ENCODE data around the gene RPS6KB1. TPM values are rescaled to one million over a fixed set of nuclear protein-coding genes. Genes with fewer than 3 reads are reported as not detected.

RPS6KB1 gene
- total and polyA plus RNA-seq, 9 of the 15 experiments (the other 6 are each of a cell fraction or from before 2014, with no cell fraction given): 8.8 to 60.7 (median 35.1) TPM

- no peak for TF ChIP-seq NR0B1 (IDR thresholded peaks at IDR 0.05; ENCODE audit: partially characterized antibody)
- TF ChIP-seq MLLT1 (IDR thresholded peaks at IDR 0.05): no peak; a peak in 1 of 4 replicates
- TF ChIP-seq ZNF785 (CRISPR knock-in tag; IDR thresholded peaks at IDR 0.05): no peak
- no peak for TF ChIP-seq ARID3A (IDR thresholded peaks at IDR 0.05; ENCODE audit: borderline replicate concordance, low read depth, low read length)
- TF ChIP-seq PYGO2 (tag; IDR thresholded peaks at IDR 0.05): no peak
- TF ChIP-seq WHSC1 (IDR thresholded peaks at IDR 0.05; ENCODE audit: low read length): no peak
- no peak for TF ChIP-seq CC2D1A (IDR thresholded peaks at IDR 0.05)
- TF ChIP-seq RBM15 (IDR thresholded peaks at IDR 0.05; ENCODE audit: insufficient read depth, low read length): no peak
- TF ChIP-seq PML (IDR thresholded peaks at IDR 0.05; ENCODE audit: low read length): peak; percentile 42; the same call in 1 of the 2 replicates
- peak; percentile 78 for TF ChIP-seq ERF (CRISPR knock-in tag; IDR thresholded peaks at IDR 0.05)
- TF ChIP-seq L3MBTL2 (IDR thresholded peaks at IDR 0.05): no peak
- TF ChIP-seq NFYB (IDR thresholded peaks at IDR 0.05; ENCODE audit: extremely low read depth, insufficient read length): no peak
- TF ChIP-seq SUPT5H (IDR thresholded peaks at IDR 0.05): 0 out of 2 replicates have a peak, but pooled peaks have one; percentile 8
- no peak for TF ChIP-seq CREBBP (IDR thresholded peaks at IDR 0.05; ENCODE audit: low read depth, low read length)
- no peak for TF ChIP-seq BRF1 (IDR thresholded peaks at IDR 0.05; ENCODE audit: borderline replicate concordance, extremely low read depth, insufficient read length)
- no peak for TF ChIP-seq ILF3 (IDR thresholded peaks at IDR 0.05; ENCODE audit: borderline replicate concordance)
- 0 out of 2 replicates have a peak, but pooled peaks have one; percentile 30 for TF ChIP-seq ZBTB26 (CRISPR knock-in tag; IDR thresholded peaks at IDR 0.05)
- no peak for TF ChIP-seq ZNF766 (CRISPR knock-in tag; conservative IDR thresholded peaks at IDR 0.05)
- no peak for TF ChIP-seq KLF6 (CRISPR knock-in tag; IDR thresholded peaks at IDR 0.05; ENCODE audit: borderline replicate concordance)
- TF ChIP-seq PURB (CRISPR knock-in tag; IDR thresholded peaks at IDR 0.05; ENCODE audit: low read depth): no peak
- TF ChIP-seq ZNF444 (CRISPR knock-in tag; IDR thresholded peaks at IDR 0.05): no peak
- no peak for TF ChIP-seq ZNF217 (CRISPR knock-in tag; IDR thresholded peaks at IDR 0.05)
- TF ChIP-seq LCOR (CRISPR knock-in tag; IDR thresholded peaks at IDR 0.05): 0 out of 2 replicates have a peak, but pooled peaks have one; percentile 63
- TF ChIP-seq NR1H2 (CRISPR knock-in tag; IDR thresholded peaks at IDR 0.05): no peak
These were observed 47.1 kb upstream of the RPS6KB1 start (continued) for GRCh38 chr17:59845595-59846393.
